Thoracic aorta (tissue), 2 donors: ENCODE data around the gene VSTM2L. TPM values are rescaled to one million over a fixed set of nuclear protein-coding genes. Genes with fewer than 3 reads are reported as not detected.

Source experiments
- ATAC-seq: fragments of 150-250 bp; one replicate; pipeline ENCODE4 v1.8.0; 2017; ENCODE audit warnings: low read depth; ENCODE audit not compliant: insufficient number of reproducible peaks, low FRiP score
- DNase-seq: peaks from one replicate; pipeline ENCODE4 v3.0.0-alpha.2; 2020; ENCODE audit warnings: low spot score
- H3K27ac ChIP-seq, 2 donors: fragments of 200-600 bp; sonication (generic); 1 replicate in 1 of 2; 2 replicates in 1 of 2; pipeline ENCODE4 v1.5.1; 2016; ENCODE audit warnings: mild to moderate bottlenecking in 2 of 2, moderate library complexity in 2 of 2
- H3K27me3 ChIP-seq: fragments of 200-600 bp; sonication (generic); replicated peaks from 2 replicates; pipeline ENCODE4 v1.6.0; 2016; ENCODE audit warnings: mild to moderate bottlenecking; ENCODE audit not compliant: insufficient read depth
- H3K36me3 ChIP-seq: fragments of 200-600 bp; sonication (generic); one replicate; pipeline ENCODE4 v1.5.1; 2016
- H3K4me1 ChIP-seq, 2 donors: fragments of 200-600 bp; sonication (generic); 1 replicate in 1 of 2; 2 replicates in 1 of 2; pipeline versions ENCODE4 v1.5.1 to v1.6.0; 2016; ENCODE audit warnings: low read depth in 2 of 2, mild to moderate bottlenecking in 1 of 2; ENCODE audit not compliant: control insufficient read depth in 1 of 2
- H3K4me3 ChIP-seq: fragments of 200-600 bp; sonication (generic); 2 replicates; pipeline ENCODE4 v1.5.1; 2016; ENCODE audit warnings: mild to moderate bottlenecking
- H3K9me3 ChIP-seq: fragments of 200-600 bp; sonication (generic); 2 replicates; pipeline ENCODE4 v1.5.1; 2016
- total RNA-seq, 2 donors: library from RNA; depleted of rRNA; stranded (reverse); fragments of >200 nt; gene quantifications; one replicate each; pipeline versions ENCODE4 v1.1.0 to v1.2.3, GENCODE V29; 2016
- TF ChIP-seq, protein P1 (sequence below): fragments of 200-600 bp; sonication (generic); IDR thresholded peaks from one replicate; pipeline ENCODE4 v1.5.1; 2019; ENCODE audit warnings: antibody characterized with exemption

Gene VSTM2L
- total RNA-seq, 2 donors from 2014 or later: 0.68 to 5.4 TPM

DNA sequence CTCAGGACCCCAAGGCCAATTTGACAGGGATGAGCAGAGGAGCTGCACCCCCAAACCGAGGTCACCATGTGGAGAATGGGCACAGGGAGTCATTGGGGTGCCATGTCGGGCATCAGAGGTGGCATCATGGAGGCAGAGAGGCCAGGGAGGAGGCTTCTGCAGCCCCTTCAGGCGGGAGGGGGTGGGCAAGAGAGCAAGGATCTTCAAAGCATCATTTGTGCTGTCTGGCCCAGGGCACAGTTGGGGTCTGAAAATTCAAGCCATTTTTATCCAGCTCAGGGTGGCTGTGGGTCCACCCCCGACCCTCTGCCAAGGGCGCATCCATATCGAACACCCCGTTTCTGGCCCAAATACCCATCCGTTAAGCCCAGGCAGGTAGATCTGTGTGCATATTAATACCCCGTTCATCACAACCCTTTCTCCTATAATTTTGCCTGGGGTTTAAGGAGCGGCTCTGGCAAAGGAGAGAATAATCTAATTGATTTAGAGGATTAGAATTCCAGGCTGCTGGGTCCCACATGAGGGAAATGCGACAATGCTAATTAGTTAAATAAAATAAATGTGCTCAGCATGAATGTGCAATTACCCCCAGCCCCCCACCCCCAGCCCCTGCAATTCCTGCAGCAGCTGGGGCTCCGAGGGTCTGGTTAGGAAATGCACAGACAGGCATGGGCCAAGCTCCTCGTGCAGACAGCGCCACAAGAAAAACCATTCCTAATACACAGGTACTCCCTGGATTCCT lies 31.9 kb downstream of the VSTM2L start:
- no peaks in the 10 kb centered on the region for H3K27me3 ChIP-seq
- H3K36me3 ChIP-seq: no peaks in the 10 kb centered on the region
- H3K27ac ChIP-seq: no peak overlapping the region
- H3K4me3 ChIP-seq: no peak overlapping the region
- no peaks in the 10 kb centered on the region for H3K9me3 ChIP-seq
- ATAC-seq (no peak), DNase-seq (no peak)
- no peaks in the 10 kb centered on the region for H3K4me1 ChIP-seq
- TF ChIP-seq, protein P1, sequence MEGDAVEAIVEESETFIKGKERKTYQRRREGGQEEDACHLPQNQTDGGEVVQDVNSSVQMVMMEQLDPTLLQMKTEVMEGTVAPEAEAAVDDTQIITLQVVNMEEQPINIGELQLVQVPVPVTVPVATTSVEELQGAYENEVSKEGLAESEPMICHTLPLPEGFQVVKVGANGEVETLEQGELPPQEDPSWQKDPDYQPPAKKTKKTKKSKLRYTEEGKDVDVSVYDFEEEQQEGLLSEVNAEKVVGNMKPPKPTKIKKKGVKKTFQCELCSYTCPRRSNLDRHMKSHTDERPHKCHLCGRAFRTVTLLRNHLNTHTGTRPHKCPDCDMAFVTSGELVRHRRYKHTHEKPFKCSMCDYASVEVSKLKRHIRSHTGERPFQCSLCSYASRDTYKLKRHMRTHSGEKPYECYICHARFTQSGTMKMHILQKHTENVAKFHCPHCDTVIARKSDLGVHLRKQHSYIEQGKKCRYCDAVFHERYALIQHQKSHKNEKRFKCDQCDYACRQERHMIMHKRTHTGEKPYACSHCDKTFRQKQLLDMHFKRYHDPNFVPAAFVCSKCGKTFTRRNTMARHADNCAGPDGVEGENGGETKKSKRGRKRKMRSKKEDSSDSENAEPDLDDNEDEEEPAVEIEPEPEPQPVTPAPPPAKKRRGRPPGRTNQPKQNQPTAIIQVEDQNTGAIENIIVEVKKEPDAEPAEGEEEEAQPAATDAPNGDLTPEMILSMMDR: no peak

DNA sequence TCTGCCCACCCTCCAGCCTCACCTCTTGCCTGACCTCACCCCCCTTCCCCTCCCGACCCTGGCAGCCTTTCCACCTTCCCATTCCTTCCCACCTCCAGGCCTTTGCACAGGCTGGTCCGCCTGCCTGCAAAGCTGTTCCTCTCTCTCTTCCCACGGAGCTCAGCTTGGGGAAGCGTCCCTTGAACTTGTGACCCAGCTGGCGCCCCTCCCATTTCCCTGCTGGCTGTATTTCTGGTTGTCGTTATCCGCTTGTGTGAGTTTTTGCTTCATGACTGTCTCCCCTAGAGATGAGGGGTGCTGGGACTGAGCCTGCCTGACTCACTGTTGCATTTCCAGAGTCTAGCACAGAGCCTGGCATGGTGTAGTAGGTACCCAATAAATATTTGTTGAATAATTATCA lies 32.5 kb downstream of the VSTM2L start:
- Histone ChIP-seq H3K9me3 (no peaks in the 10 kb centered on the region), H3K27ac (no peak overlapping the region), H3K27me3 (no peaks in the 10 kb centered on the region), H3K36me3 (no peaks in the 10 kb centered on the region), H3K4me3 (no peak overlapping the region), H3K4me1 (no peaks in the 10 kb centered on the region)
- TF ChIP-seq, protein P1: no peak
- ATAC-seq (no peak), DNase-seq (no peak)

DNA sequence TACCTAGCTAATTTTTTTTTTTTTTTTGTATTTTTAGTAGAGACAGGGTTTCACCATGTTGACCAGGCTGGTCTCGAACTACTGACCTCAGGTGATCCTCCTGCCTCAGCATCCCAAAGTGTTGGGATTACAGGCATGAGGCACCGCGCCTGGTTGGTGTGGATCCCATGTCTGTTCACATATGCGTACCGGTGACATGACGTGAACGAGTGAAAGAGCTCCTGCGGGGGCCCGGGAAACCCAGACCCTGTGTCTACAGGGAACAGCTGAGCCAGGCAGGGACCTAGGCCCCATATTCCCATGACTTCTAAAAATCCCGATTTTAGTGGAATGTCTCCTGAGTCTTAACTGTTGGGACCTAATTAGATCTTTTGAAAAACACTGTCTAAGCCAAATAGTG lies 33.1 kb downstream of the VSTM2L start:
- Histone ChIP-seq H3K4me1 (no peaks in the 10 kb centered on the region), H3K4me3 (no peak overlapping the region), H3K27me3 (no peaks in the 10 kb centered on the region), H3K36me3 (no peaks in the 10 kb centered on the region), H3K9me3 (no peaks in the 10 kb centered on the region), H3K27ac (no peak overlapping the region)
- no peak for ATAC-seq
- TF ChIP-seq, protein P1: no peak
- no peak for DNase-seq

DNA sequence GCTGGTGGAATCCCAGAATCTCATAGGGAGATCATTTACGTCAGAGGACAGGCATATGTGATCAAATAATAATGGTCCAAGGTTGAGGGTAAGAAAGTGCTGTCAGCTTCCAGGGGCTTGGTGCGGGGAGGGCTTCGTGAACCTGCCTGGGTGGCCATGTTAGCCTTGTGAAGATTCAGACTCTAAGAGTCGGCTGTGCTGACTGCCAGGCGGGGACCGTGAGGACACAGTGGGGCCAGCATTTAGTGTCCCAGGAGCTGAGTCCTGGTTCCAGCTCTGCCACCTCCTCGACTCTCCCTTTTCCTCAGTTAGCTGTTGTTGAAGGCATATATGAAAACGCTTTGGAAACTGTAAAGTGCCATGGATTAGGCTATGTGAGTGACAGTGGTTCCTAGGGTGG lies 33.5 kb downstream of the VSTM2L start:
- TF ChIP-seq, protein P1: no peak
- no peaks in the 10 kb centered on the region for H3K9me3 ChIP-seq
- H3K27ac ChIP-seq: no peak overlapping the region
- no peak overlapping the region for H3K4me3 ChIP-seq
- H3K4me1 ChIP-seq: no peaks in the 10 kb centered on the region
- H3K27me3 ChIP-seq: no peaks in the 10 kb centered on the region
- no peaks in the 10 kb centered on the region for H3K36me3 ChIP-seq
- no peak for DNase-seq
- no peak for ATAC-seq

DNA sequence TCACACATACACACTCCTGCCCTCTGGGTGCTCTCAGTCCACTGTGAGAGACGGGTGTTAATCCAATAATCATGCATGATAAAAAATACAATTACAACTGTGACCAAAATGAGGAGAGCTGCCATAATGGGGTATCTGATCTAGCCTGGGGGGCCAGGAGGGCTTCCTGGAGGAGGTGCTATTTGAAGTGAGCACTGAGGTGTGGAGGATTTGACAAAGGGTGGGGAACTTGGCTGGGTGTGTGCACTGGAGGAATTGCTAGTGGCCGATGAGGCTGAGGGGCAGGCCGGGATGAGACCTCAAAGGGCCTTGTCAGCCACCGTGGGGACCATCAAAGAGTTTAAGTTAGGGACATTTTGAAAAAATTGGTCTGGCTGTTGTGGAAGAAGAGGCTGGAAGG lies 34.8 kb downstream of the VSTM2L start:
- no peaks in the 10 kb centered on the region for H3K4me1 ChIP-seq
- no peaks in the 10 kb centered on the region for H3K36me3 ChIP-seq
- H3K4me3 ChIP-seq: no peak overlapping the region
- TF ChIP-seq, protein P1: no peak
- no peak overlapping the region for H3K27ac ChIP-seq
- no peaks in the 10 kb centered on the region for H3K27me3 ChIP-seq
- H3K9me3 ChIP-seq: no peaks in the 10 kb centered on the region
- no peak for DNase-seq
- no peak for ATAC-seq
